Hair follicle dermal papilla cell (primary cell): Measurements from ENCODE around the gene PYDC1. TPM values are rescaled to one million over a fixed set of nuclear protein-coding genes. Genes with fewer than 3 reads are reported as not detected.

ENCODE experiments used
- small RNA-seq: library from RNA; depleted of rRNA; stranded (forward); fragments of <200 nt; gene quantifications from one replicate; pipeline ENCODE3, GENCODE V24; 2012
- total RNA-seq: library from RNA; depleted of rRNA; stranded (reverse); fragments of >200 nt; gene quantifications from 2 replicates; pipeline ENCODE4 v1.2.3, GENCODE V29; 2012

The PYDC1 gene
- total RNA-seq = not detected in 2 replicates

DNA sequence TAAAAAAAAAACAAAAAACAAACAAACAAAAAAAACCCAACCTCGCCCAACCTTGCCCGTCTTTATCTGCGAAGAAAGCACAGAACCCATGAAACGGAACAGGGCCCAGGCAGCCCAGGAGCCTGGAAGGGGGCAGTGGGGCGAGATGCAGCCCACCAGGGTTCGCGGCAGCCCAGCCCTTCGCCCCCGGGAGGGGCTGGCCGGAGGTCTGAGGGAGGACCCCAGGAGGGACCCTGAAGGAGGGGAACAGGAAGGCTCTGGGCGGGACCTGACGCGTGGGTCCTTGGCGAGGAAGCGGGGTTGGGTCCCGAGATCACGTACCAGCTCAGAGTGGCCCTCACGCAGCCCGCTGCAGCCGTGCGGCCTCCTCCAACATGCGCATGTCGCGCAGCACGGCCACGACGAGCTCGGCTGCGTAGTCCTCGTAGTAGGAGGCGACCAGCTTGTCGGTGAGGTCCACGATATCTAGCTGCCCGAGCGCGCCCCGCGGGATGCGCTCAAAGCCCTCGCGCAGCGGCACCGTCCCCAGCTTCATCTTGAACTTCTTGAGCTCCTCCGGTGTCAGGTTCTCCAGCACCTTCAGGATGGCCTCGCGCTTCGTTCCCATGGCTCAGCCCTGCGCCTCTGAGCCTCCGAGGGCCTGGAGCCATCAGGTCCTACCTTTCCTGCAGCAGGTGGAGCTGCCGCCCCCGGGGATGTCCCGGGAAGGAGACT is at the start of gene PYDC1:
Gene PYDC1, minus strand, starts transcription at position 714 of the 714 bp plus-strand sequence. Its CDS starts 107 bp downstream, at position 607.

DNA sequence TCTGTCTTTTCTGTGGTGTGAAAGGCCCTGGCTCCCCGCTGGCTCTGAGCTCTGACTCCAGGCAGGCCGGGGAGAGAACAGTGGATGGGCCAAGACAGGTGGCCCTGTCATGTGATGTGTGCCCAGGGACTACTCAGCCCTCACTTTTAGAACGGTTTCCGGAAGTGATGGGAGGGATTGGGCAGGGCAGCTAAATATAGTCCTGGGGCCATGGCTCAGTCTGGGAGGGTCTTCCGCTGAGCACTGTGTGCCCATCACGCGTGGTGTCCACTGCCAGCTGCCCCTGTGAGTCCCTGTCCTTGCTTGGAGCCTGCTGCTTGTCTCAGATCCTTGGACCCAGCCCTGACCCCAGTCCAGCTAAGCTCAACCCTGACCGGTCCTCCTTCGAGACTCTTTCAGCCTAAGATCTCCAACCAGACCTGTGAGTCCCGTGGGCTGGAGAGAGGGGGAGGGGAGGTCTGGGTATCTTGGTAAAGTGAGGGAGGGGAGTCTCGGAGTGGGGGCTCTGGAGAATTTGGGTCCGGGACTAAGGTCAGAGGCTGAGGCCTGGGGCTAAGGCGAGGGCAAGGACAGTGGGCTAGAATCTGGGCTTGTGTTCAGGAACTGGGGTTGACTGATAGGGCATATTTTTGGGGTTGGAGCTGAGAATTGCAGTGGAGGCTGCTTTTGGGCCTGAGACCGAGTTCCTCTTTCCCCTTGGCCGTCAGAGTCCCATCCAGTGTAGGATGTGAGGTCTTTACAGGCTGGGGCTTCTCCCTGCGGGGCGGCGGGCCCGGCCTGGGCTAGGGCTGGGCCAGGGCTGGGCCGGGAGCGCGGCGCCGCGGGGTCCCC is 2.8 kb downstream of the PYDC1 start, which contains the start of gene TRIM72:
Gene TRIM72, plus strand, starts transcription at position 243 of the 831 bp plus-strand sequence. CDS start 620 bp downstream, outside the sequence.

DNA sequence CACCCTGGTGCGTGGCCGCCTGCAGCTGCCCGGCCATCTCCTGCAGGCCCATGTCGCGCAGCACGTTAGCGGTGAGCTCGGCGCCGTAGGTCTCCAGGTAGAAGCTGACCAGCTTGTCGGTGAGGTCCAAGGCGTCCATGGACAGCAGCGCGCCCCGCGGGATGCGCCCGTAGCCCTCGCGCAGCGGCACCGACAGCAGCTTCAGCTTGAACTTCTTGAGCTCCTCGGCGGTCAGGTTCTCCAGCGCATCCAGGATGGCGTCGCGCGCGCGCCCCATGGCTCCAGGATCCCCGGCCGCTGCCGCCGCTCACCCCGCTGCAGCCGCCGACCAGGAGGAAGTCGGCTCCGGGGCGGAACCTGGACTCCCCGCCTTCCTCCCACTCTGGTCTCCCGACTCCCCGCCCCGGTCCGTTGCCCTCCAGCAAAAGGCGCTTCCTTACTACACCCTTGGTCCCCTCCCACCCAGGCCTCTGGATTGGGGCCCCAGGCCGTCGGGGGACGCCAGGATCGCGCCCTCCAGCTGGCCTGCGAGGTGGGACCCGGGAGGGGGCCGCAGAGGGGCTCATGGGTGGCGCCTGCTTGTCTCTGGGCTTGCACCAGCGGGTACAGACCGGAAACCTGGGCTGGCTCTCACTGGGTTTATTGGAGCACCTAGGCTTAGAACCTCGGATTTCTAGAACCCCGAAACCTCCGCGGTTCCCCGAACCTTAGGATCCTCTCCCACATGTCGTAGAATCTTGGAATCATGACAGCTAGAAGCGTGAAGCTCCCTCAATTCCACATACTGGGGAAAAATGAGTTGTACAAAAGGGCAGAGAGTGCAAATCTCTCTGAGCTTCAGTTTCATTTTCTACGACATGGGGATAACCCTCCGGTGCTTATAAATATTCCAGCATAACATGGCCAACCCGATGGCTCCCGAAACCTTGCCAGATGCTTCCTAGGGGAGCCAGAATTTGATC is 14.2 kb downstream of the PYDC1 start, which contains the start of gene PYCARD:
Gene PYCARD, minus strand, starts transcription at position 347 of the 962 bp plus-strand sequence. Its CDS starts 70 bp downstream, at position 277.

DNA sequence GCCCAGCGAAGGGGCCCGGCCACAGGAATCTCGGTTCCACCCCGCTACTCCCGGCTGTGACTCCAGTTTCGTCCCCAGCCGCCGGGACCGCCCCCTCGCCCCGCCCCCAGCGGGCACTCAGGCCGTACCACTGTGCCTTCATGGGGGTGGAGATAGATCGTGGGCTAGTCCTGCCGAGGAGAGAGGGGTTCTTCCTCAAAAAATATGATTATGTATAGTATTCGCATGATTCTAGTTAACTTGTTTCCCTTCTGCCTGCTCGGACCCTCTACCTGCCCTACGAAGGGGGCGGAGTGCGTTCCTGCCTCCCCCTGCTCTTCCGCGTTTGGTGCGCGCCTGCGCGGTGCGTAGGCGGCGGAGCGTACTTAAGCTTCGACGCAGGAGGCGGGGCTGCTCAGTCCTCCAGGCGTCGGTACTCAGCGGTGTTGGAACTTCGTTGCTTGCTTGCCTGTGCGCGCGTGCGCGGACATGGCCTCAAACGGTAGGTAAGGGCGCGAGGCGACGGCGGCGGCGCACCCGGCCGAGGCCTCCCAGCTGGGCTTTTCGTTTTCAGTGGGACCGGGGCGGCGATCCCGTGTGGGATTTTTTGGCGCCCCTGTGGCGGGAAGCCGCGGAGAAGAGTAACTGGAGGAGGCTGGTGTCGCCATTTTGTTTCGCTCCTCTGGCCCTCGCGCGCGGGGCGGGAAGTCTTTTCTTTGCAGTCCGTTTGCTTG is 37.0 kb downstream of the PYDC1 start, which contains the start of gene FUS:
Gene FUS, plus strand, starts transcription at position 393 of the 713 bp plus-strand sequence. Its CDS starts 76 bp downstream, at position 469.

Small RNA genes lying within 50 kb of the gene (small RNA-seq; reads per million reads assigned to genes)
- gene NDUFA3P6 = not detected

Other genes starting within 250 kb of the PYDC1 start
- 52.1 and 60.4 TPM in 2 replicates for gene HSD3B7, start 231.9 kb downstream of the PYDC1 start, total RNA-seq
- 0.97 and 2.3 TPM in 2 replicates for gene STX1B, start 206.5 kb downstream of the PYDC1 start, total RNA-seq
- gene STX4, start 183.6 kb downstream of the PYDC1 start, total RNA-seq = 17.4 and 22.0 TPM in 2 replicates
- 31.3 and 34.0 TPM in 2 replicates for gene ZNF668, start 142.9 kb downstream of the PYDC1 start, total RNA-seq
- gene ZNF646, start 142.7 kb downstream of the PYDC1 start, total RNA-seq = 19.6 and 20.4 TPM in 2 replicates
- gene PRSS53, start 128.2 kb downstream of the PYDC1 start, total RNA-seq = 4.2 and 5.5 TPM in 2 replicates
- gene VKORC1, start 122.3 kb downstream of the PYDC1 start, total RNA-seq = 105 and 137 TPM in 2 replicates
- 34.4 and 36.1 TPM in 2 replicates for gene BCKDK, start 108.7 kb downstream of the PYDC1 start, total RNA-seq
- gene KAT8, start 99.5 kb downstream of the PYDC1 start, total RNA-seq = 33.2 and 35.9 TPM in 2 replicates
- 0.16 TPM in 1 of 2 replicates, not detected in the other for gene PRSS8, start 81.4 kb downstream of the PYDC1 start, total RNA-seq
- 2.1 TPM in 1 of 2 replicates, not detected in the other for gene PRSS36, start 67.1 kb downstream of the PYDC1 start, total RNA-seq
- gene FUS, start 37.0 kb downstream of the PYDC1 start, total RNA-seq = 49.4 and 53.2 TPM in 2 replicates
- gene PYCARD, start 14.4 kb downstream of the PYDC1 start, total RNA-seq = 29.9 and 39.4 TPM in 2 replicates
- not detected in 2 replicates for gene TRIM72, start 3.0 kb downstream of the PYDC1 start, total RNA-seq
- gene ITGAM, start 42.8 kb upstream of the PYDC1 start, total RNA-seq = not detected in 2 replicates
- gene ITGAX, start 138.0 kb upstream of the PYDC1 start, total RNA-seq = not detected in 2 replicates
- not detected in 2 replicates for gene ITGAD, start 176.2 kb upstream of the PYDC1 start, total RNA-seq
- gene COX6A2, start 211.2 kb upstream of the PYDC1 start, total RNA-seq = not detected in 2 replicates
- 1.3 and 2.3 TPM in 2 replicates for gene ZNF843, start 225.7 kb upstream of the PYDC1 start, total RNA-seq
- 13.6 and 14.9 TPM in 2 replicates for gene ARMC5, start 242.4 kb upstream of the PYDC1 start, total RNA-seq